GM19468 (cell line): ENCODE measurements around the gene RPL22L1.
A peak's percentile ranks its signal among the peaks of the same experiment; 100 is the strongest.
"Not testable (repeated sequence)": the region's sequence is repeated elsewhere in the genome, so short reads cannot be mapped to it uniquely, and the experiment has no call there.

Experiments
- ATAC-seq: cut with Tn5 transposase; IDR thresholded peaks from one replicate; pipeline ENCODE4 v1.9.1; 2021; ENCODE audit warnings: mild to moderate bottlenecking, moderate library complexity, moderate number of reproducible peaks; ENCODE audit not compliant: unreplicated experiment; ENCODE audit errors: extremely low read depth

Gene RPL22L1

DNA sequence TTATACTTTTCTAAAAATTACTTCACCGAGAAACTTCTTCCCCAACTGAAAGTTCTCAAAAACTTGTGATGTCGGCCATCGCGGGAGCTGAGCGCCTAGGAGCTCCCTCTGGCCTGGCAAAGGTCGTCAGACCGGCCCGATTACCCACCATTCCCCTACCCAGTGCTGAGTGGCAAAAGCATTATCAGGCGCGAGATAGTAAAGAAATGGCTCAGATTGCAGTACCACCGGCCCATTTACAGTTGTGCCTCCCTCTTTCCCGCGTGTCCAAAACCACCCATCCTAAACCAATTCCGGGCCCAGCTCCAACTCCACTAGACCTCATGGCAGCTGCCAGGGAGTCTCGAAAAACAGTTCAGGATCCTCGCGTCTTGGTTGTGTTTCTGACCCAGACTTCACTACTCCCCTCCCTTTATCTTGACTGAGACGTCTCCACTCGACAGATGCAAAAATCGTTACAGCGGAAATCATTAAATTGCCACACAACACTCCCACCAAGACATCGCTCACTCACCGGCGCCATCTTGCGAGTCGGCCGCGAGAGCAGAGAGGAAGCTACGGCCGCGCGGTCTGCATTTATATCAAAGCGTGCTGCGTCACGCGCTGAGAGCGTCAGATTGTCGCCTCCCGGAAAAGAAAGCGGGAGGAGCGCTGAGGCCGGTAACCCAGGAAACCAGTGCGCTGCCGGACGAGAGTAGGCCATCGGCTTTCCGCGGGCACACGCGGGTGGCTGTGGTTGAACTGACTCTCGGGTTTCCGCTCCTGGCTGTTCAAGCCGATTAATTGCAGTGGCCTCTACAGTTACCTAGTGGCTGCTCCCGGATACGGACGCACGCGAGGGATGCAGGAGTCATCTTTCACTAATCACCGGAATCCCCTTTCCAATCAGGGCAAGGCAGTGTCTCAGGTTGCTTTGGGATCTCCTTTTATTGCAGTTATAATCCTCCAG is at the start of gene RPL22L1:
RPL22L1 (minus strand) TSS at position 551 of the 949 bp plus-strand sequence; CDS start at position 523, 28 bp downstream.
- ATAC-seq, result peak; percentile 93

DNA sequence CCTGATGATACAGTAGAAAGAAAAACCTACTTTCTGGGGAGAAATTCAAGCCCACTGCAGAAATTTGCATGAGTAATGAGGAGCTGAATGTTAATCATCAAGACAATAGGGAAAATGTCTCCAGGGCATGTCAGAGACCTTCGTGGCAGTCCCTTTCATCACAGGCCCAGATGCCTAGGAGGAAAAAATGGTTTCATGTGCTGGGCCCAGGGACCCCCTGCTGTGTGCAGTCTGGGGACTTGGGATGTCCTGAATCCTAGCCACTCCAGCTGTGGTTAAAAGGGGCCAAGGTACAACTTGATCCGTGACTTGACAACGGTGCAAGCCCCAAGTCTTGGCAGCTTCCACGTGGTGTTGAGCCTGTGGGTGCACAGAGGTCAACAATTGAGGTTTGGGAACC is 48.7 kb upstream of the RPL22L1 start:
- ATAC-seq, result no peak

DNA sequence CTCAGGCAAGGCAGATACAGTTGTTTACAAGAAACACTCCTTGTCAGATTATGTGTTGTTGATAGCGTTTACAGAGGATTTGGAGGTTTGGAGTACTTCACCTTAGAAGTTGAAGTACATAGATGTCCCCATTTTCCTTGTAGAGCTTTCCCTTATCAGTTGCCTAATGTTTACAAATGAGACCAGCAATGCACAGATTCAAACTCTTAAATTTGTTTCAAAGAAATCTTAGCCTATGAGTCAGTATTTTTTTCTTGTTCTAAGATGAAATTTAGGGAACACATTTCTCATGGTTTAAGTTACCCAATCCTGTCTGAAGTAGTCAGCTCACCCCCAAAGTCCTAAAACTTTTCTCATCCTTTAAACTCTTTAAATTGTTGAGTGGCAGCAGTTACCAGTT is 44.7 kb upstream of the RPL22L1 start:
- no peak for ATAC-seq

DNA sequence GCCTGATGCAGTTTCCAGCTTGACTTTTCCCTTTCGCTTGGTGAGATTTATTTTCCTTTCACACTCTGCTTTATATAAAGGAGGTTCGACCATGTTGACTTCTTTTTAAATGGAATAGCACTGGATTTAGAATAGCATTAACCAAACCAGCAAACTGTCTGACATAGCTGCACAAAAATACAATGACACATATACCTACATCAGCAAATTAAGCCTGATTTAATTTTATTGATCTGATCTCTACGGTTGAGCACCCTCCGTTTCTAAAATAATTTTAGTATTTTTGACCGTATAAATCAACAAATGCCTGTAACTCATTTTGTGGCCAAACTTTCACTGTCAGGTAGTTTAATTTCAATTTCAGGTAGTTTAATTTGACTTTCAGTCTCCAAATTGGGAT is 44.2 kb upstream of the RPL22L1 start:
- ATAC-seq, result no peak

DNA sequence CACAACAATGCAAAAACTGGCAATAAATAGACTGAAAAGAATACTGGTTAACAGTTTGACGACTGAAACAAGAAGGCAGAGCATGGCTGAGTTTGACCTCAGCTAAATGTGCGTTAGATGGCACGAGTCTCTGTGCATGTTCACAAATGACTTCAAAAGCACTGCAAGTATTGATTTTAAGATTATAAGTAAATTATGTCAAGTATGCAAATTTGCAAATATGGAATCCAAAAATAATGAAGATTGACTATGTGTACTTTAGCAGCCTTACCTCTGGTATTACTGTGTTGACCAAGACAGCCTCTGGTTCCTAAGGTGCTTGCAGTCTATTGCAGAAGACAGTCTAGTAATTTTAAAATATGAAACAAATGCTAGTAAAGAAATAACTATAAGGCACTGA is 41.1 kb upstream of the RPL22L1 start:
- ATAC-seq, result no peak

DNA sequence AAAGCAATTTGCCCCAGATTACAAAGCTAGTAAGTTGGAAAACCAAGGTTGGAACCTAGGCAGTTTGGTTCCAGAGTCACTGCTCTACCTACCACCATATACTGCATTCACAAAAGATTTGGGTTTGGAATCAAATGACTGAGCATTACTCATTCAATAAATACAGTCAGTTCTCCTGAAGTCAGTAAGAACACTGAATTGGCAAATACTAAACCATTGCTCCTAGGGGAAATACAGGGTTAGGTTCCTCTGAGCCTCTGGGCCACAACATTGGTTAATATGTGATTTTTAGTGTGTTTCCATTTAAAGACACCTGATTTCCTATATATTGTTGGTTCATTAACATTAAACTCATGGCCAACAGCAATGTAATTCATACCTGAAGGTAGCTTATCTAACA is 40.5 kb upstream of the RPL22L1 start:
- no peak for ATAC-seq

DNA sequence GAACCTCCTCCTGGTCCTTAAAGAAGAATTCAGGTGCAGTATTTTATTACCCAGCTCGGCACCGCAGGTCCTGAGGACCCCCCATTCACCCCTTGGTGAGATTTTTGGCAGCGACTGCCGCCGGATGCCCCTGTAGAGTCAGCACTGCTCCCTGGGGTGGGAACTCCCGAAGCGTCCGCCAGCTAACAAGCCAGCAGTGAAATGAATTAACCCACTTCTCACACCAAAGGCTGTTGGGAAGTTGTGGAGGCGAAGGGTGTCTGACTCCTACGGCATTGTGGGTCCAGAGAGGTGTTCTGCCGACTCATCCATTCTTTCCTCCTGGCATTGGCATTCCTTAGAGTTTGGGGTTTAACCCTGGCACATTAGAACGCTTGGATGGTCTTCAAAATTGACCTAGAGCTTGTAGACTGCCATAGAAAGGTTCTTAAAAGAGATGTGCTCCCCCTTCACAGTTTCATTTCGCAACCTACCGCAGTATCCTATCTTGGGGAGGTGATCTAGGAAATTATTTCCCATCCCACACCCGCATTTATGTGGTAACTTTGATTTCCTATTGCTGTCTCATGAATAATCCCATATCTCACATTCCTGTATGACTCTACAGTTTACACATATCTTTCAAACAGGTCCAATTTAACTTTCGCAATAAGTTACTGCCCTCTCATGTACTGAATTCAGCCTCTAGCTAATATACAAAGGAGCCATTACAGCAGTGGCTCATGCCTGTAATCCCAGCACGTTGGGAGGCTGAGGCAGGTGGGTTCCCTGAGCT is 39.3 kb upstream of the RPL22L1 start:
- no peak for ATAC-seq

DNA sequence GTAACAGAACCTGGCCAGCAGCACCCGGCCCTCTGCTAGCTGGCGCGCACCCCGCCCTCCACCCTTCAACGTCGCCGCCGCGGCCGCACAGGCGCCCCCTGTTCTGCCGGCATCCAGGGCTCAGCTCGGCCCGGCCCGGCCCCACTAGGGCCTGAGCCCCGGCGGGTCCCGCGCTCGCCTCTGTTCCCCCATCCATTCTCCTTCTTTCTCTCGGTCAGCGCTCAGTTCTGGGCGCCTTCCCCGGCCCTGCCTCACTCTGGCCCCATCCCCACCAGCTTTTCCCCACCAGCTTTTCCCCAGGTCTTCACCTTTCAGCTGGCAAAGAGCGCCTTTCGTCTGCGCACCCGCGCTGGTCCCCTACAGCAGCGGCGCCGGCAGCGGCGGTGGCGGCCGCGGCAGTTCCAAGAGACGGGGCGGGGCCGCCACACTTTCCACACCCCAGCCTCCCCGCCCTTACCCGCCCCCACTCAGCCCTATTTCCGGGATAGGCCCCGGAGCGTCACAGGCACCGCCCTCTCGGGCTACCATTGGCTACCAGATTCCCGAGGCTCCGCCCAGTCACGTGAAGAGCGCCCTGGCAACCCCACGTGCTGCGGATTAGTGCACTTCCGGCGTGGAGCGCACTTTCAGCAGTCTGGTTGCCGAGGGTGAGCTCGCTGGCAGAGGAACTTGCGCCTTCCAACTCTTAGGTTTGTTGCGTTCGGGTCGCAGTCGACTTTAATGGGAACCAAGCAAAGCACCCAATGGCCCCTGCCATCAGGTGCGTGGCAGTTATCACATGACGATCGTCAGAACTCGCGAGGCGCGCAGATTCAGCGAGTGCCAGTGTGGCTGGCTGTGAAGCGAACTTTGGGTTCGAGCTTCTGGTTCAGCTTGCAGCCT is 38.5 kb upstream of the RPL22L1 start, which contains the start of gene EIF5A2:
EIF5A2 (minus strand) TSS at position 403 of the 882 bp plus-strand sequence. CDS start 831 bp downstream, outside the sequence.
- ATAC-seq, result peak; percentile 66

DNA sequence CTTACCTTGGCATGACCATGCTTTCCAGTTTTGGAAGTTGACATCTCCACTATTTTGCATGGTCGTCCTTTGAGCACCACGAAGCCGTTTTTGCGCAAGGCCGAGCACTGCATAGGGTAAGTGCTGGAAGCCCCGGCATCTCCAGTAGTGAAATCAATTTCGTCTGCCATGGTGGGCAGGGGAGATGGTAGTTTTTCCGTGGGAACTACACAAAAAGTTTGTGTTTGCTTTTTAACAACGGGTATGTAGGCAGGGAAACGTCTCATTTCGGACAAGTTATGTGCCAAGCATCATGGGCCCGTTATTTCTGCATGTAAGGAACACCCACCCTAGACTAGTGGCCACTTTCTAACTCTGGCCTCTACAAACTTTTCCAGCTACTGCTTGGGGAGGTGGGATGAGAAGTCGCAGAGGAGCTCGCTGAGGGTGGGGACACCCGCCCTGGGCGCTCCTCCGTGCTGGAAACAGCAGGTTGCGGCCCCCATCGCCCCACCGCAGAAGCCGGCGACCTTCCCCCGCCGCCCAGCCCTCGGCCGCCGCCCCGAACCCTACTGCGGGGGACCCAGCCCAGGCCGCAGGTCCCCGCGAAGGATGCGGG is 37.7 kb upstream of the RPL22L1 start:
- no peak for ATAC-seq

DNA sequence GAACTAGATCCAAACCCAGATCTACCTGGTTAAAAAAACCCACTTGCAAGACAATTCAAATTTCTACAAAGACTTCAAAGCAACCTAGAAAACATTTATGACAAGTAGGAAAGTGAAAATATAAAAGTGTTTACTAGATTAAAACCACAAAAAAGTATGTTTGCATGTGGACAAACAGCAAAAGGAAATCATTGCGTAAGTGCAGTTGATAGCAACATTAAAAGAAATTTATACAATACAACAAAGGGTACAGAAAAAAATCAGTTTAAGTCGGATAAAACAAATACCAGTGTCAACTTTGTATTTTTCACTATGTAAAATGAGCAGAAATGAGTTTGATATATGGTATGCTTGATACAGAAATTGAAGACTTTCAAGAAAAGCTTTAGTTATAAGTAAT is 35.9 kb upstream of the RPL22L1 start:
- no peak for ATAC-seq

DNA sequence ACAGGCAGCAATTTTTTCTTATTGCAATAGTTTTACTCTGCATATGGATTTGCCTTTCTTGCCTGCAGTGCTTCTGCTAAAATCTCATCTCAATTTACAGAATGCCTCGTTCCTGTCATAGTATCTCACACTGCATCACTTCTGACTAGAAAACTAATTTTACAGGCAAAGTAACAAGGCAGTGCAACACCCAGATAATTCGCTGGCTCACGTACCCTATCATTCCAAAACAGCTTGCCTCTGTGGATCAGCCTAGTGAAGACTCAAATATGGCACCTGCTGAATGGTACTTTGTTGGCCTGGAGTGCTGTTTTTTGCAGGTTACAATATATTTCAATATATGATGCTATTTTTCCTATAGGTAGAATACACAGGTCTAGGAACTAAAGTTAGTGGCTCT is 33.1 kb upstream of the RPL22L1 start:
- ATAC-seq, result no peak

DNA sequence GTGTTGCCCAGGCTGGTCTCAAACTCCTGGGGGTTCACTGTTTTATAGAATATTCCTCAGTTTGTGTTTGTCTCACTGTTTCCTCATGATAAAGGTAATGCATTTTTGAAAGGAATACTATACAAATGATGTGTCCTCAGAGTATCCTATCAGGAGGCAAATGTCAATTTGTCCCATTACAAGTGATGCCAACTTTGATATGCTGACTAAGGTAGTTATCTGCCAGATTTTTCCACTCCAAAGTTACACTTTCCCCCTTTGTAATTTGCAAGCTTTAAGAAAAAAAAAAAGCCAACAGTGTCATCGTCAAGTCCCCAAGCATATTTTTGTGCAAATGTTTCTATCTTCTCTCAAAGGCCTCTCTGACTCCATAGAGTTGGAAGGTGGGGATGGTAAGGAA is 29.5 kb upstream of the RPL22L1 start:
- no peak for ATAC-seq

DNA sequence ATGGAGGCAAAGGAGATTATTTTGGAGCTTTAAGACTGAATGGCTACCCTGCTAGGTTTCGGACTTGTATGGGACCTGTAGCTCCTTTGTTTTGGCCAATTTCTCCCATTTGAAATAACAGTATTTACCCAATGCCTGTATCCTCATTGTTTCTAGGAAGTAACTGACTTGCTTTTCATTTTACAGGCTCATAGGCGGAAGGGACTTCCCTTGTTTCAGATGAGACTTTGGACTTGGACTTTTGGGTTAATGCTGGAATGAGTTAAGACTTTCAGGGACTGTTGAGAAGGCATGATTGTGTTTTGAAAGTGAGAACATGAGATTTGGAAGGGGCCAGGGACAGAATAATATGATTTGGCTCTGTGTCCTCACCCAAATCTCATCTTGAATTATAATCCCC is 28.0 kb upstream of the RPL22L1 start:
- no peak for ATAC-seq

DNA sequence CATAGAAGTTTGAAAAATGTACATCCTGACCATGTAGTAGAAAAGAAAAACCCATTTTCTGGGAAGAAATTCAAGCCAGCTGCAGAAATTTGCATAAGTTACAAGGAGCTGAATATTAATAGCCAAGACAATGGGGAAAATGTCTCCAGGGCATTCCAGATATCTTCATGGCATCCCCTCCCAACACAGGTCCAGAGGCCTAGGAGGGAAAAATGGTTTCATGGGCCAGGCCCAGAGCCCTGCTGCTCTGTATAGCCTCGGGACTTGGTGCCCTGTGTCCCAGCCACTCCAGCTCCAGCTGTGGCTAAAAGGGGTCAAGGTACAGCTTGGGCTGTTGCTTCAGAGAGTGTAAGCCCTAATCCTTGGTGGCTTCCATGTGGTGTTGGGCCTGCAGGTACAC is 27.2 kb upstream of the RPL22L1 start:
- ATAC-seq, result not testable (repeated sequence)

DNA sequence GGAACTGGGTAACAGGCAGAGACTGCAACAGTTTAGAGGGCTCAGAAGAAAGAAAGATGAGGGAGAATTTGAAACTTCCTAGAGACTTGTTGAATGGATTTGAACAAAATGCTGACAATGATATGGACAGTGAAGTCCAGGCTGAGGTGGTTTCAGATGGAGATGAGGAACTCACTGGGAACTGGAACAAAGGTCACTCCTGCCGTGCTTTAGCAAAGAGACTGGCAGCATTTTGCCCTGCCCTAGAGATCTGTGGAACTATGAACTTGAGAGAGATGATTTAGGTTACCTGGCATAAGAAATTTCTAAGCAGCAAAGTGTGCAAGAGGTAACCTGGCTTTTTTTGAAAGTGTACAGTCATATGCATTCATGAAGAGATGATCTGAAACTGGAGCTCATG is 26.8 kb upstream of the RPL22L1 start:
- no peak for ATAC-seq

DNA sequence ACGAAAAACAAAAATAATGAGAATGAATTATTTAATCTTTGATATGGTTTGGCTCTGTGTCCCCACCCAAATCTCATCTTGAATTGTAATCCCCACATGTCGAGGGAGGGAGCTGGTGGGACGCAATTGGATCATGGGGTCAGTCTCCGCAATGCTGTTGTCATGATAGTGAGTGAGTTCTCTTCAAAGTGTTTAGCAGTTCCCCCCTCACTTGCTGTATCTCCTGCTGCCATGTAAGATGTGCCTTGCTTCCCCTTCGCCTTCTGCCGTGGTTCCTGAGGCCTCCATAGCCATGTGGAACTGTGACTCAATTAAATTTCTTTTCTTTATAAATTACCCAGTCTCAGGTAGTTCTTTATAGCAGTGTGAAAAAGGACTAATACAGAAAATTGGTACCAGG is 26.3 kb upstream of the RPL22L1 start:
- not testable (repeated sequence) for ATAC-seq

DNA sequence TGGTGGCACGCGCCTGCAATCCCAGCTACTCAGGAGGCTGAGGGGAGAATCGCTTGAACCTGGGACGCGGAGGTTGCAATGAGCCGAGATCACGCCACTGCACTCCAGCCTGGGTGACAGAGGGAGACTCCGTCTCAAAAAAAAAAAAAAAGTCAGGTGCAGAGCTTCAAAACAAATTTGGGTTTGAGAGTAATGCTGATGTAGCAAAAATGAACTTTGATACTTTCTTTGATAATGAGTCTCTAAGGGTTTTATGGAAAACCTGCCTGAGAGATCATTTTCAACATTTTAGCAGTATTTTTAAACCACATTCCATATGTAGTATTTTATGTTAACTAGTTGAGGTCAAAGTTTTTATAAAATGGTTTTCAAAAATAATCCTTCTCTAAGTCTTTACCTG is 23.9 kb upstream of the RPL22L1 start:
- no peak for ATAC-seq

DNA sequence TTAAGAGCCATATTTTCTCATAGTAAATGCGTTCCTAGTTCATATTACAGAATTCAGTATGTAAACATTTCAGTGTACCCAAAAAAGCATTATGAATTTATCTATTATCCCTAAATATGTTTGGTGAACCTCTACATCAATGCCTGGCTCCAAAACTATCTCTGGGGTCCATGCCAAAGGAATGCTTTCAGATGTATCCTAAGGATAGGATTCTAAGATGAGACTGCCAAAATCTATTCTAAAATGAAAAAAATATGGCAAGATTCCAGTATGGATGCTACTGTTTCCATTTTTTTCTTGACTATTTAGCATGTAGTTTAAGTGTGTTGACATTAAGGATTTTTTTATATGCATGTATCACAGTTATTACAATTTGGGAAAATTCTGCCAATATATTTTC is 19.6 kb upstream of the RPL22L1 start:
- ATAC-seq, result no peak

DNA sequence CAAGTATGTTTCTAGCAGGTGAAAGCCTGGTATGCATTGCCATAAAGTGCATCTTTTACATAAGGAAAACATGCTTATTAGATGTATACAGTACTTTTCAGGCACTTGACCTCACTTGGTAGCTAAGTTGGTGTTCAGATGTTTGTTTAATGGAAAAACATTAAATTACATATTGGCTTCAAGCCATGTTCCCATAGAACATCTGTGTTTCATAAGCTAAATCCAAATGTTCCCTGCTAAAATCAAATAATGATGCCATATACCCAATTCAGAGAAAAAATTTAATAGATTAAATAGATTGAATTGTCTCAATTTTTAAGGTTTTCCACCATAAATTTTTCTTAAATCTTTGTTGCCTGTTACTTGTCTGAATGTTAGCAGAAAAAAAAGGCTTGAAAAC is 19.1 kb upstream of the RPL22L1 start:
- no peak for ATAC-seq
